GM18526 (cell line): ENCODE results near the gene ATP1A2.

Source experiments
- POLR2A ChIP-seq: IDR thresholded peaks from 3 replicates; pipeline ENCODE4 v1.6.1; 2011; ENCODE audit not compliant: insufficient read length; ENCODE audit errors: extremely low read depth

The ATP1A2 gene

GRCh38 chr1:160164121-160164520 is 48.6 kb downstream of the ATP1A2 start:
- no peak for TF ChIP-seq POLR2A

GRCh38 chr1:160166166-160166868 is 50.8 kb downstream of the ATP1A2 start:
- no peak for TF ChIP-seq POLR2A

- TF ChIP-seq POLR2A: no peak
Observed at GRCh38 chr1:160167056-160167455, 51.5 kb downstream of the ATP1A2 start.

GRCh38 chr1:160167580-160167979 is 52.0 kb downstream of the ATP1A2 start:
- no peak for TF ChIP-seq POLR2A

GRCh38 chr1:160168016-160168415 is 52.5 kb downstream of the ATP1A2 start:
- TF ChIP-seq POLR2A: no peak

GRCh38 chr1:160168609-160169369 is 53.2 kb downstream of the ATP1A2 start:
- no peak for TF ChIP-seq POLR2A

GRCh38 chr1:160169553-160170399 is 54.2 kb downstream of the ATP1A2 start:
- no peak for TF ChIP-seq POLR2A

GRCh38 chr1:160171354-160171753 is 55.8 kb downstream of the ATP1A2 start:
- TF ChIP-seq POLR2A: no peak

GRCh38 chr1:160171980-160172379 is 56.4 kb downstream of the ATP1A2 start:
- no peak for TF ChIP-seq POLR2A

GRCh38 chr1:160177231-160177630 is 61.7 kb downstream of the ATP1A2 start:
- no peak for TF ChIP-seq POLR2A

GRCh38 chr1:160177667-160178066 is 62.1 kb downstream of the ATP1A2 start:
- no peak for TF ChIP-seq POLR2A

- no peak for TF ChIP-seq POLR2A
Observed at GRCh38 chr1:160178731-160179130, 63.2 kb downstream of the ATP1A2 start.

- no peak for TF ChIP-seq POLR2A
Observed at GRCh38 chr1:160179336-160179735, 63.8 kb downstream of the ATP1A2 start.

GRCh38 chr1:160186246-160186645 is 70.7 kb downstream of the ATP1A2 start:
- no peak for TF ChIP-seq POLR2A

GRCh38 chr1:160186729-160187128 is 71.2 kb downstream of the ATP1A2 start:
- no peak for TF ChIP-seq POLR2A

- no peak for TF ChIP-seq POLR2A
Observed at GRCh38 chr1:160187407-160187806, 71.8 kb downstream of the ATP1A2 start.
